Natural killer cell (primary cell): ENCODE measurements around the gene ZCCHC14. TPM values are rescaled to one million over a fixed set of nuclear protein-coding genes. Genes with fewer than 3 reads are reported as not detected.

Source experiments
- ATAC-seq, 3 donors: fragments of 150-1000 bp in 2 of 3; fragments of 200-7000 bp in 1 of 3; cut with Tn5 transposase; 1 replicate in 1 of 3; 2 replicates in 2 of 3; pipeline ENCODE4 v1.10.0; 2021; ENCODE audit warnings: mild to moderate bottlenecking in 2 of 3, moderate library complexity in 2 of 3
- DNase-seq, 2 donors: peaks; one replicate each; pipeline versions ENCODE4 v3.0.0 to v3.0.0-alpha.2; 2013 to 2021; ENCODE audit warnings: mixed read lengths in 1 of 2
- H3K27ac ChIP-seq: one replicate; pipeline ENCODE4 v1.5.1; 2013; ENCODE audit warnings: mild to moderate bottlenecking, low read length
- H3K27me3 ChIP-seq: one replicate; pipeline ENCODE4 v1.6.1; 2013; ENCODE audit warnings: low read length; ENCODE audit not compliant: control insufficient read depth, insufficient read depth
- H3K36me3 ChIP-seq: one replicate; pipeline ENCODE4 v1.6.1; 2013; ENCODE audit warnings: low read length; ENCODE audit not compliant: control insufficient read depth, insufficient read depth
- H3K4me1 ChIP-seq: one replicate; pipeline ENCODE4 v1.6.1; 2013; ENCODE audit warnings: low read length; ENCODE audit not compliant: control insufficient read depth, insufficient read depth
- H3K4me3 ChIP-seq: one replicate; pipeline ENCODE4 v1.5.1; 2013; ENCODE audit warnings: low read length
- H3K9me3 ChIP-seq: one replicate; pipeline ENCODE4 v1.6.1; 2013; ENCODE audit warnings: low read length; ENCODE audit not compliant: control insufficient read depth, insufficient read depth
- H3K27ac Mint-ChIP-seq, 2 donors: one replicate each; pipeline ENCODE4 v1.8.0; 2022; ENCODE audit warnings: mild to moderate bottlenecking in 2 of 2, mixed read lengths in 2 of 2, moderate library complexity in 1 of 2
- H3K27me3 Mint-ChIP-seq, 2 donors: one replicate each; pipeline ENCODE4 v1.8.0; 2022; ENCODE audit warnings: low read depth in 2 of 2, mixed read lengths in 2 of 2
- H3K36me3 Mint-ChIP-seq: one replicate; pipeline ENCODE4 v1.8.0; 2022; ENCODE audit warnings: mixed read lengths
- H3K4me1 Mint-ChIP-seq, 2 donors: one replicate each; pipeline ENCODE4 v1.8.0; 2022; ENCODE audit warnings: mixed read lengths in 2 of 2
- H3K4me3 Mint-ChIP-seq: one replicate; pipeline ENCODE4 v1.8.0; 2022; ENCODE audit warnings: mild to moderate bottlenecking, moderate library complexity, mixed read lengths
- H3K9me3 Mint-ChIP-seq, 2 donors: one replicate each; pipeline ENCODE4 v1.8.0; 2022; ENCODE audit warnings: mixed read lengths in 2 of 2
- CTCF ChIP-seq: fragments of 200-600 bp; IDR thresholded peaks from one replicate; pipeline ENCODE4 v1.8.0; 2022; ENCODE audit warnings: antibody characterized with exemption
- WGBS: methylation state at CpG from one replicate; pipeline ENCODE4 v1.1.7; 2013; ENCODE audit warnings: missing lambda C conversion rate; ENCODE audit not compliant: insufficient coverage; 5-methylcytosine and 5-hydroxymethylcytosine counted together
- intact Hi-C: fragments of 100-400 bp; cut with micrococcal nuclease; formaldehyde crosslinking; loops from one replicate; pipeline ENCODE4 v1.14.2; 2022
- total RNA-seq, 4 donors: library from RNA; stranded (reverse); fragments of 120-200 nt in 1 of 4; gene quantifications; one replicate each; pipeline versions ENCODE4 v1.2.3 to v1.2.4, GENCODE V29; 2013 to 2022

The ZCCHC14 gene
- total RNA-seq, 3 donors from 2014 or later (not counting 1 experiment from before 2014, with no cell fraction given) = 12.2 to 20.9 (median 19.2) TPM

GRCh38 chr16:87356491-87356853 lies 136.4 kb downstream of the ZCCHC14 start:
- Mint-ChIP-seq H3K27me3 (no peaks in the 10 kb centered on the region), H3K27ac (no peak overlapping the region), H3K4me3 (no peak overlapping the region), H3K4me1 (no peaks in the 10 kb centered on the region), H3K9me3 (no peaks in the 10 kb centered on the region), H3K36me3 (no peaks in the 10 kb centered on the region)
- intact Hi-C loops = no loop called here
- H3K27ac ChIP-seq = no peak overlapping the region
- H3K27me3 ChIP-seq = no peaks in the 10 kb centered on the region
- DNase-seq (no peak), ATAC-seq (no peak)
- no peaks in the 10 kb centered on the region for H3K4me1 ChIP-seq
- no peak for TF ChIP-seq CTCF
- 92% methylated on average over 8 of the region's 8 CpGs for WGBS
- no peaks in the 10 kb centered on the region for H3K9me3 ChIP-seq
- H3K36me3 ChIP-seq = peaks cover 29% of the 10 kb centered on the region
- no peak overlapping the region for H3K4me3 ChIP-seq

Other genes starting within 250 kb of the ZCCHC14 start
- 1 to 10 TPM; 1.6 to 4.1 (median 2.7) TPM for gene C16orf95, start 175.6 kb downstream of the ZCCHC14 start, total RNA-seq
- 10 to 100 TPM; 32.2 to 47.2 (median 37.6) TPM for gene FBXO31, start 109.2 kb downstream of the ZCCHC14 start, total RNA-seq
- 100 to 1,000 TPM; 171 to 220 (median 172) TPM for gene MAP1LC3B, start 100.7 kb downstream of the ZCCHC14 start, total RNA-seq
- gene JPH3, start 109.5 kb upstream of the ZCCHC14 start, total RNA-seq = not detected